A673 (cell line): Measurements from ENCODE around the gene CCIN.

Experiments
- EZH2 ChIP-seq: fragments of 200-600 bp; sonication (generic); IDR thresholded peaks from 2 replicates; pipeline ENCODE4 v1.6.1; 2017; ENCODE audit warnings: borderline replicate concordance, low read depth, mild to moderate bottlenecking, mixed read lengths, antibody characterized with exemption, low read length; ENCODE audit not compliant: poor library complexity, severe bottlenecking
- TF ChIP-seq, protein P1 (sequence below): fragments of 300-800, 200-600 bp; sonication (generic); conservative IDR thresholded peaks from 2 replicates; pipeline ENCODE4 v1.5.1; 2017; ENCODE audit warnings: low read depth, mild to moderate bottlenecking, antibody characterized with exemption, low read length, moderate library complexity, mixed read lengths

DNA sequence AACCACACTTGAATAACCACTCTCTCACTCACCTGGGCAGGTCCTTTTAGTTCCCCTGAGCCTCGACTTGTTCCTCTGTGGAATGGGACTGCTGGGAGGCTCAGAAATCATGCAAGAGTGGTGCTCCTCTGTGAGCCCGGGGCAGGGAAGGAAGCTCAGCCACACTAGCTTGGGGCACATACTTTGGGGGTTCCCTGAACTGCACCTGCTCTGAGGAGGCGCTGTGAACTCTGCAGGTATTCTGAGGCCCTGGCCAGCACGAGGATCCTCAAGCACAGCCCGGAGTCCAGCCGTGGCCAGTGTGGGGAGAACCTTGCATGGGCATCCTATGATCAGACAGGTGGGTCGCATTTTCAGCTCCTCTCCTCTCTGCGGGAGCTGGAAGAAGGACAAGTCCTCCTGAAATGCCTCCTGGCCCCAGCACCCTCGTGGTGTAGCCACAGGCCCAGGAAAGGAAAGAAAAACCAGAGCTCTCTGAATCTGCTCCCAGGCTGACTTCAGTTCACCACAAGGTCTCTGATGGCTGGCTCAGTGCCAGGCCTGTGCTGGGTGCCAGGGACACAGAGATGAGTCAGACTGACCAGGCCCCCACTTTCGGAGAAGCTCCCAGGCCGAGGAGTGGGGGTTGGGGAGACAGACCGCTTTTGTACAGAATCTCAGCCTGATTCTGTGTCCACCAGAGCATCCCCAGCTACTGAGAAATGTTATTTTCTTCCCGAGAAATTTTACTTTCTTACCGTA, 20.7 kb upstream of the CCIN start:
- TF ChIP-seq, protein P1, sequence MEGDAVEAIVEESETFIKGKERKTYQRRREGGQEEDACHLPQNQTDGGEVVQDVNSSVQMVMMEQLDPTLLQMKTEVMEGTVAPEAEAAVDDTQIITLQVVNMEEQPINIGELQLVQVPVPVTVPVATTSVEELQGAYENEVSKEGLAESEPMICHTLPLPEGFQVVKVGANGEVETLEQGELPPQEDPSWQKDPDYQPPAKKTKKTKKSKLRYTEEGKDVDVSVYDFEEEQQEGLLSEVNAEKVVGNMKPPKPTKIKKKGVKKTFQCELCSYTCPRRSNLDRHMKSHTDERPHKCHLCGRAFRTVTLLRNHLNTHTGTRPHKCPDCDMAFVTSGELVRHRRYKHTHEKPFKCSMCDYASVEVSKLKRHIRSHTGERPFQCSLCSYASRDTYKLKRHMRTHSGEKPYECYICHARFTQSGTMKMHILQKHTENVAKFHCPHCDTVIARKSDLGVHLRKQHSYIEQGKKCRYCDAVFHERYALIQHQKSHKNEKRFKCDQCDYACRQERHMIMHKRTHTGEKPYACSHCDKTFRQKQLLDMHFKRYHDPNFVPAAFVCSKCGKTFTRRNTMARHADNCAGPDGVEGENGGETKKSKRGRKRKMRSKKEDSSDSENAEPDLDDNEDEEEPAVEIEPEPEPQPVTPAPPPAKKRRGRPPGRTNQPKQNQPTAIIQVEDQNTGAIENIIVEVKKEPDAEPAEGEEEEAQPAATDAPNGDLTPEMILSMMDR, result no peak
- TF ChIP-seq EZH2, result no peak
